ENCODE measurements around the gene UQCC2. TPM values are rescaled to one million over a fixed set of nuclear protein-coding genes. Genes with fewer than 3 reads are reported as not detected.

The UQCC2 gene
- total and polyA plus RNA-seq, 7 experiments from 2014 or later: 15.7 to 79.8 (median 27.6) TPM

- POLR2A ChIA-PET: interaction anchor here (0.6 kb wide), 1 partner anchor 99 kb away, joined by 3 read pairs; no protein-coding TSS in a partner anchor
- Histone ChIP-seq H3K36me3 (ENCODE audit: control insufficient read depth in 2 of 3, insufficient read depth in 3 of 3, low read length in 3 of 3) (no peaks in the 10 kb centered on the region), H3K9me3 (ENCODE audit: control insufficient read depth in 2 of 3, low read length in 3 of 3) (no peaks in the 10 kb centered on the region), H3K27me3 (ENCODE audit: control insufficient read depth in 2 of 2, insufficient read depth in 2 of 2, low read length in 2 of 2) (no peaks in the 10 kb centered on the region), H3K27ac (ENCODE audit: low read depth, low read length) (no peak overlapping the region), H3K4me3 (ENCODE audit: low read length) (no peak overlapping the region), H3K4me1 (ENCODE audit: control insufficient read depth in 2 of 2, insufficient read depth in 2 of 2, low read length in 2 of 2) (peaks cover 0 to 13% of the 10 kb centered on the region in 2 donors)
- CTCF ChIA-PET: no interaction called here
- ATAC-seq (no peak), DNase-seq (no peak)
- no peak overlapping the region for H3K4me3 Mint-ChIP-seq
- intact Hi-C loops (cut with micrococcal nuclease): loop anchor here in 1 of 2 donors (10.0 kb wide), 1 partner anchor 305 kb away; the partner anchor contains the start of genes CUTA and PHF1
- H3K4me1 Mint-ChIP-seq: peaks cover 5 to 21% (median 17%) of the 10 kb centered on the region in 7 donors
- H3K27me3 Mint-ChIP-seq: peaks cover 0 to 40% (median 5%) of the 10 kb centered on the region in 5 donors
- H3K9me3 Mint-ChIP-seq: peaks cover 0 to 2% (median 0%) of the 10 kb centered on the region in 11 donors
- H3K36me3 Mint-ChIP-seq: no peaks in the 10 kb centered on the region
- H3K27ac Mint-ChIP-seq: peak overlapping the region in 1 of 9 donors; percentile 59
Observed at GRCh38 chr6:33719326-33719987, 8.0 kb upstream of the UQCC2 start.

- peaks cover 0 to 38% (median 5%) of the 10 kb centered on the region in 5 donors for H3K27me3 Mint-ChIP-seq
- Histone ChIP-seq H3K4me3 (ENCODE audit: low read length) (no peak overlapping the region), H3K36me3 (ENCODE audit: control insufficient read depth in 2 of 3, insufficient read depth in 3 of 3, low read length in 3 of 3) (no peaks in the 10 kb centered on the region), H3K4me1 (ENCODE audit: control insufficient read depth in 2 of 2, insufficient read depth in 2 of 2, low read length in 2 of 2) (peaks cover 0 to 8% of the 10 kb centered on the region in 2 donors), H3K27me3 (ENCODE audit: control insufficient read depth in 2 of 2, insufficient read depth in 2 of 2, low read length in 2 of 2) (no peaks in the 10 kb centered on the region), H3K27ac (ENCODE audit: low read depth, low read length) (no peak overlapping the region), H3K9me3 (ENCODE audit: control insufficient read depth in 2 of 3, low read length in 3 of 3) (no peaks in the 10 kb centered on the region)
- ATAC-seq (no peak), DNase-seq (no peak)
- no peaks in the 10 kb centered on the region for H3K36me3 Mint-ChIP-seq
- H3K4me1 Mint-ChIP-seq: peaks cover 0 to 13% (median 9%) of the 10 kb centered on the region in 7 donors
- H3K4me3 Mint-ChIP-seq: no peak overlapping the region
- POLR2A ChIA-PET: no interaction called here
- intact Hi-C loops (cut with micrococcal nuclease): loop anchor here in 1 of 2 donors (10.0 kb wide), 1 partner anchor 304 kb away; the partner anchor contains the start of genes CUTA and PHF1
- H3K27ac Mint-ChIP-seq: no peak overlapping the region
- peaks cover 0 to 2% (median 0%) of the 10 kb centered on the region in 11 donors for H3K9me3 Mint-ChIP-seq
- CTCF ChIA-PET: no interaction called here
Observed at GRCh38 chr6:33718713-33719112, 7.2 kb upstream of the UQCC2 start.

GRCh38 chr6:33717934-33718455 lies 6.5 kb upstream of the UQCC2 start:
- H3K27ac Mint-ChIP-seq: no peak overlapping the region
- DNase-seq (no peak), ATAC-seq (no peak)
- H3K4me3 ChIP-seq (ENCODE audit: low read length): no peak overlapping the region
- peaks cover 0 to under 1% of the 10 kb centered on the region in 2 donors for H3K4me1 ChIP-seq (ENCODE audit: control insufficient read depth in 2 of 2, insufficient read depth in 2 of 2, low read length in 2 of 2)
- ChIA-PET POLR2A (no interaction called here), CTCF (no interaction called here)
- H3K27ac ChIP-seq (ENCODE audit: low read depth, low read length): no peak overlapping the region
- H3K36me3 ChIP-seq (ENCODE audit: control insufficient read depth in 2 of 3, insufficient read depth in 3 of 3, low read length in 3 of 3): no peaks in the 10 kb centered on the region
- intact Hi-C loops (cut with micrococcal nuclease): loop anchor here in 1 of 2 donors (10.0 kb wide), 1 partner anchor 303 kb away; the partner anchor contains the start of genes CUTA and PHF1
- H3K36me3 Mint-ChIP-seq: no peaks in the 10 kb centered on the region
- no peak overlapping the region for H3K4me3 Mint-ChIP-seq
- H3K4me1 Mint-ChIP-seq: peaks cover 0 to 6% (median 2%) of the 10 kb centered on the region in 7 donors
- H3K27me3 Mint-ChIP-seq: peaks cover 0 to 37% (median 5%) of the 10 kb centered on the region in 5 donors
- H3K9me3 ChIP-seq (ENCODE audit: control insufficient read depth in 2 of 3, low read length in 3 of 3): no peaks in the 10 kb centered on the region
- no peaks in the 10 kb centered on the region for H3K27me3 ChIP-seq (ENCODE audit: control insufficient read depth in 2 of 2, insufficient read depth in 2 of 2, low read length in 2 of 2)
- H3K9me3 Mint-ChIP-seq: peaks cover 0 to 2% (median 0%) of the 10 kb centered on the region in 11 donors

- H3K27me3 Mint-ChIP-seq: peaks cover 0 to 29% (median 5%) of the 10 kb centered on the region in 5 donors
- ATAC-seq: no peak
- Histone ChIP-seq H3K4me1 (ENCODE audit: control insufficient read depth in 2 of 2, insufficient read depth in 2 of 2, low read length in 2 of 2) (no peaks in the 10 kb centered on the region), H3K27me3 (ENCODE audit: control insufficient read depth in 2 of 2, insufficient read depth in 2 of 2, low read length in 2 of 2) (no peaks in the 10 kb centered on the region), H3K4me3 (ENCODE audit: low read length) (no peak overlapping the region), H3K9me3 (ENCODE audit: control insufficient read depth in 2 of 3, low read length in 3 of 3) (no peaks in the 10 kb centered on the region), H3K36me3 (ENCODE audit: control insufficient read depth in 2 of 3, insufficient read depth in 3 of 3, low read length in 3 of 3) (no peaks in the 10 kb centered on the region), H3K27ac (ENCODE audit: low read depth, low read length) (no peak overlapping the region)
- H3K9me3 Mint-ChIP-seq: peaks cover 0 to 2% (median 0%) of the 10 kb centered on the region in 11 donors
- H3K36me3 Mint-ChIP-seq: no peaks in the 10 kb centered on the region
- no peak overlapping the region for H3K4me3 Mint-ChIP-seq
- ChIA-PET POLR2A (no interaction called here), CTCF (interaction anchor here (2.4 kb wide), 1 partner anchor 27 kb away, joined by 9 read pairs; no protein-coding TSS in a partner anchor)
- peaks cover 0 to 1% (median under 1%) of the 10 kb centered on the region in 7 donors for H3K4me1 Mint-ChIP-seq
- intact Hi-C loops (cut with micrococcal nuclease): loop anchor here in 1 of 2 donors (10.0 kb wide), 1 partner anchor 302 kb away; the partner anchor contains the start of genes CUTA and PHF1
- no peak for DNase-seq
- no peak overlapping the region for H3K27ac Mint-ChIP-seq
Observed at GRCh38 chr6:33716890-33717632, 5.6 kb upstream of the UQCC2 start.

GRCh38 chr6:33716379-33716778 lies 4.9 kb upstream of the UQCC2 start:
- intact Hi-C loops (cut with micrococcal nuclease): loop anchor here in 1 of 2 donors (10.0 kb wide), 1 partner anchor 302 kb away; the partner anchor contains the start of genes CUTA and PHF1
- ATAC-seq (no peak), DNase-seq (no peak)
- Histone ChIP-seq H3K27me3 (ENCODE audit: control insufficient read depth in 2 of 2, insufficient read depth in 2 of 2, low read length in 2 of 2) (no peaks in the 10 kb centered on the region), H3K36me3 (ENCODE audit: control insufficient read depth in 2 of 3, insufficient read depth in 3 of 3, low read length in 3 of 3) (peaks cover 0 to 2% (median 0%) of the 10 kb centered on the region in 3 experiments), H3K4me1 (ENCODE audit: control insufficient read depth in 2 of 2, insufficient read depth in 2 of 2, low read length in 2 of 2) (no peaks in the 10 kb centered on the region), H3K4me3 (ENCODE audit: low read length) (no peak overlapping the region), H3K9me3 (ENCODE audit: control insufficient read depth in 2 of 3, low read length in 3 of 3) (no peaks in the 10 kb centered on the region), H3K27ac (ENCODE audit: low read depth, low read length) (no peak overlapping the region)
- peaks cover 0 to 8% (median 7%) of the 10 kb centered on the region in 7 donors for H3K4me1 Mint-ChIP-seq
- CTCF ChIA-PET: interaction anchor here (2.4 kb wide), 1 partner anchor 28 kb away, joined by 9 read pairs; no protein-coding TSS in a partner anchor
- no peak overlapping the region for H3K4me3 Mint-ChIP-seq
- POLR2A ChIA-PET: no interaction called here
- H3K36me3 Mint-ChIP-seq: no peaks in the 10 kb centered on the region
- peaks cover 0 to 4% (median 0%) of the 10 kb centered on the region in 11 donors for H3K9me3 Mint-ChIP-seq
- H3K27me3 Mint-ChIP-seq: peaks cover 0 to 24% (median 5%) of the 10 kb centered on the region in 5 donors
- no peak overlapping the region for H3K27ac Mint-ChIP-seq

GRCh38 chr6:33714385-33715040 lies 3.0 kb upstream of the UQCC2 start:
- Mint-ChIP-seq H3K27me3 (peaks cover 0 to 15% (median 0%) of the 10 kb centered on the region in 5 donors), H3K4me1 (peaks cover 14 to 25% (median 22%) of the 10 kb centered on the region in 7 donors), H3K36me3 (peaks cover 0 to 7% (median 0%) of the 10 kb centered on the region in 5 donors), H3K27ac (no peak overlapping the region), H3K9me3 (peaks cover 0 to 5% (median 0%) of the 10 kb centered on the region in 11 donors), H3K4me3 (no peak overlapping the region)
- no peak for ATAC-seq
- H3K36me3 ChIP-seq (ENCODE audit: control insufficient read depth in 2 of 3, insufficient read depth in 3 of 3, low read length in 3 of 3): peaks cover 0 to 4% (median 0%) of the 10 kb centered on the region in 3 experiments
- peaks cover 9 to 11% of the 10 kb centered on the region in 2 donors for H3K4me1 ChIP-seq (ENCODE audit: control insufficient read depth in 2 of 2, insufficient read depth in 2 of 2, low read length in 2 of 2)
- no peak for DNase-seq
- H3K27me3 ChIP-seq (ENCODE audit: control insufficient read depth in 2 of 2, insufficient read depth in 2 of 2, low read length in 2 of 2): no peaks in the 10 kb centered on the region
- no peak overlapping the region for H3K27ac ChIP-seq (ENCODE audit: low read depth, low read length)
- no peak overlapping the region for H3K4me3 ChIP-seq (ENCODE audit: low read length)
- POLR2A ChIA-PET: interaction anchor here (1.0 to 1.1 kb wide), 3 partner anchors 9 to 15 kb away, joined by 4 to 7 read pairs (median 4); no protein-coding TSS in a partner anchor
- intact Hi-C loops (cut with micrococcal nuclease): loop anchor here (5.0 to 10.0 kb wide), 5 partner anchors 188 to 523 kb away; partner anchors contain the start of genes CUTA (in 1 of the 2), HMGA1 (in 1 of the 2), HSD17B8 (in 1 of the 2) and PHF1 (in 1 of the 2)
- H3K9me3 ChIP-seq (ENCODE audit: control insufficient read depth in 2 of 3, low read length in 3 of 3): no peaks in the 10 kb centered on the region
- CTCF ChIA-PET: interaction anchor here (0.8 to 2.4 kb wide), 4 partner anchors 10 to 47 kb away, joined by 3 to 9 read pairs (median 4); no protein-coding TSS in a partner anchor
